Fibroblast of skin of scalp (primary cell): ENCODE results near the gene VSTM4.
A peak's percentile ranks its signal among the peaks of the same experiment; 100 is the strongest.

Source experiments
- DNase-seq: peaks from one replicate; pipeline ENCODE4 v3.0.0-alpha.2; 2013

VSTM4 gene

GRCh38 chr10:49091450-49092210 lies 23.7 kb downstream of the VSTM4 start:
- no peak for DNase-seq

- DNase-seq, result no peak
These were observed 24.5 kb downstream of the VSTM4 start for GRCh38 chr10:49090696-49091380.

GRCh38 chr10:49090189-49090575 lies 25.1 kb downstream of the VSTM4 start:
- no peak for DNase-seq

GRCh38 chr10:49089557-49090188 lies 25.6 kb downstream of the VSTM4 start:
- peak; percentile 31 for DNase-seq

GRCh38 chr10:49089152-49089551 lies 26.2 kb downstream of the VSTM4 start:
- DNase-seq, result no peak

- DNase-seq, result no peak
These were observed 28.4 kb downstream of the VSTM4 start for GRCh38 chr10:49086889-49087288.

GRCh38 chr10:49083261-49083660 lies 32.1 kb downstream of the VSTM4 start:
- no peak for DNase-seq

- DNase-seq, result no peak
These were observed 32.6 kb downstream of the VSTM4 start for GRCh38 chr10:49082766-49083165.

GRCh38 chr10:49081547-49082275 lies 33.6 kb downstream of the VSTM4 start:
- peak; percentile 58 for DNase-seq

GRCh38 chr10:49080965-49081364 lies 34.4 kb downstream of the VSTM4 start:
- DNase-seq, result no peak

GRCh38 chr10:49080071-49080470 lies 35.3 kb downstream of the VSTM4 start:
- no peak for DNase-seq

- DNase-seq, result no peak
These were observed 35.8 kb downstream of the VSTM4 start for GRCh38 chr10:49079499-49079898.

GRCh38 chr10:49079072-49079471 lies 36.2 kb downstream of the VSTM4 start:
- DNase-seq, result no peak

- no peak for DNase-seq
These were observed 36.9 kb downstream of the VSTM4 start for GRCh38 chr10:49078433-49078832.

- peak; percentile 29 for DNase-seq
These were observed 38.4 kb downstream of the VSTM4 start for GRCh38 chr10:49076741-49077521.

GRCh38 chr10:49076319-49076718 lies 39.0 kb downstream of the VSTM4 start:
- no peak for DNase-seq

- no peak for DNase-seq
These were observed 39.6 kb downstream of the VSTM4 start for GRCh38 chr10:49075743-49076142.

GRCh38 chr10:49074836-49075682 lies 40.3 kb downstream of the VSTM4 start:
- no peak for DNase-seq

- DNase-seq, result no peak
These were observed 43.0 kb downstream of the VSTM4 start for GRCh38 chr10:49072166-49072885.

GRCh38 chr10:49071160-49071761 lies 44.1 kb downstream of the VSTM4 start:
- DNase-seq, result no peak
